Erythroblast (primary cell): ENCODE results near the gene PLD3.

ENCODE experiments used
- DNase-seq, 2 experiments: peaks; one replicate each; lab custom pipeline; 2025; lab: John Stamatoyannopoulos, UW
- GATA1 ChIP-seq: IDR thresholded peaks from 2 replicates; pipeline ENCODE4 v1.6.1; 2011; ENCODE audit warnings: low read depth, mild to moderate bottlenecking, control low read depth, low read length, moderate library complexity
- POLR2A ChIP-seq: IDR thresholded peaks from 2 replicates; pipeline ENCODE4 v1.6.1; 2011; ENCODE audit warnings: mild to moderate bottlenecking, low read length

PLD3 gene

GRCh38 chr19:40378509-40378908, 30.0 kb downstream of the PLD3 start:
- DNase-seq: no peak

DNA sequence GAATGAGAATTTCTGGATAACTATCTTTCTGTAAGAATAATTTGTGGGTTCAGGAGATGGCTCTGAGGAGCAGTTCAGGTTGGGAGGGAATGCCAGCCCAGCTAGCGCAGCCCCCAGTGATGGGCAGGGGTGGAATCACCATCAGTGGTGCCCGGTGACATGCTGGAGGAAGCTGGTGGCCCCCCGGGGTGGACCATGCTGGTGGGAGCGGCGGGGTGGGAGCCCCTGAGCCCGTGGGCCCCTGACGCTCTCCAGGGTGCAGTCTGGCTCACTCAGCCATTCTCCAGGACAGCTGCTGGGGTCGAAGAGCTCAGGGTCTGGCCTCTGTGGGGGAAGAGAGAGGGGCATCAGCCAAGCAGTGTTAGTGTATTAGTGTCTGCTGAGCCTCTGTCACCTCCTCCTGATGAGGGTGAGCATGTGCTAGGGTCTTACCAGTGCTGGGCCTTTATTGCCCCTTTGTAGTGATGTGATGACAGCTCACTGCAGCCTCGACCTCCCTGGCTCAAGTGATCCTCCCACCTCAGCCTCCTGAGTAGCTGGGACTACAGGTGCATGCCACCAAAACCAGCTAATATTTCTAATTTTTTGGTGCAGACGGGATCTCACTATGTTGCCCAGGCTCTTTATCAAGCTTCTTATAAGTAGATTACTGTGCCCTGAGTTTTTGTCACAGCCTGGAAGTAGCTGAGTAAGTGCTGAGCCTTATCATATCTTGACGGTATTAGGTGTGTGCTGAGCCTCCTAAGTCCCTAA, 31.1 kb downstream of the PLD3 start:
- DNase-seq: no peak
- no peak for TF ChIP-seq POLR2A
- no peak for TF ChIP-seq GATA1

More at GRCh38 chr19:40378509-40378908, 30.0 kb downstream of the PLD3 start:
- TF ChIP-seq GATA1 (no peak), POLR2A (no peak)

- no peak for DNase-seq
- TF ChIP-seq POLR2A (no peak), GATA1 (no peak)
Observed at GRCh38 chr19:40380199-40381037, 31.9 kb downstream of the PLD3 start.

DNA sequence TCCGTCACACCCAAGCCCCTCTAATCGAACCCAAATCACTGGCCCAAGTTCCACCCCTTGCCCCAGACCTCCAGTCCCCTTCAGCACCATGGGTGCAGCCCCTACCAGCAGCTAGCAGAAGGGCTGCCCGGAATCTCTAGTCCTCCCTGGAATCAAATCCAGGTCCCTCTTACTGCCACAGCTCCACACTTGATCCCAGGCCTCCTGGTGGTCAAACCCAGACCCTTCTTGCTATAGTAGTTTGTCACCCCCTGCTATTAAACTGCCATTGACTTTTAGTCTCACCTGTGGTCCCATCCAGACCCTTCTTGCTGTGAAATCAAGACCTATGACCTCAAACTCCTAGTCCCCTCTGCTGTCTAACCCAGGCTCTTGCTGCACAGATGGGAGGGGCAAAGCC, 32.8 kb downstream of the PLD3 start:
- TF ChIP-seq GATA1 (no peak), POLR2A (no peak)
- no peak for DNase-seq

DNA sequence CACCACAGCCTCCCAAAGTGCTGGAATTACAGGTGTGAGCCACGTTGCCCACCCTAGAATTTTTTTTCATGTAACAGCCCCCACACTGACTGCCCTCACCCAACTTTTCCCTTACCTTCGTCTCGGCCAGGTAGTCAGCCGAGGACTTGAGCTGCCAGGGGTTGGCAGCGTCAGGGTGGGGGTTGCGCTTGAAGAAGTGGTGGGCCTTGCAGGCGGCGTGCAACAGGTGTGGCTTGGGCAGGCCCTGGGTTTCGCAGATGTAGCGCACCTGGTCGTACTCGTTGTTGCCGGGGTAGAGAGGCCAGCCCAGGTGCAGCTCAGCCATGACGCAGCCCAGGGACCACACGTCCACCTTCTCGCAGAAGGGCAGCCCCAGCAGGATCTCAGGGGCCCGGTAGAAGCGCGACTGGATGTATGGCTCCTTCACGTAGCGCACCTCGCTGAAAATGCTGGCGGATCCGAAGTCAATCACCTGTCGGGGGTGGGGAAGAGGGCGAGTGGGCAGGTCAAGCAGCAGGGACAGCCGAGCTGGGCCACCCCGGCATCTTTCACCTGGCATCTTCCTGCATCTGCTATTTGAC, 35.3 kb downstream of the PLD3 start:
- no peak for TF ChIP-seq GATA1
- TF ChIP-seq POLR2A: no peak
- no peak for DNase-seq

DNA sequence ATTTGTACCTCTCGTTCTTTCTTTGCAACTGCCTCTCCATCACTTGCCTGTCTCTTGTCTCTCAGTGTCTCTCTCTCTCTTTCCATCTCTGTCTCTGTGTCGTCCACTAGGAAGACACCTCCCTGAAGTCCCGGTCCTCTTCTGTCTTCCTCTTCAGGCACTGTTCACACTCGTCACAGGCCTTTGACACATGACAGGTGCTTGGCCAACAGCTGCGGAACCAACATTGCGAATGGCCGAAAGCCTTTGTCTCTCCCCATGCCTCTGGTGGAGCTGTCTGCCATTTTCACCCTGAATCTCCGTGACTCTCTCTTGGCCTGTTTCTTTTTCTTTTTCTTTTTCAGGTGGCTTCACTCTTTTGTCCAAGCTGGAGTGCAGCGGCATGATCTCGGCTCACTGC, 38.7 kb downstream of the PLD3 start:
- no peak for TF ChIP-seq GATA1
- TF ChIP-seq POLR2A: no peak
- no peak for DNase-seq

DNA sequence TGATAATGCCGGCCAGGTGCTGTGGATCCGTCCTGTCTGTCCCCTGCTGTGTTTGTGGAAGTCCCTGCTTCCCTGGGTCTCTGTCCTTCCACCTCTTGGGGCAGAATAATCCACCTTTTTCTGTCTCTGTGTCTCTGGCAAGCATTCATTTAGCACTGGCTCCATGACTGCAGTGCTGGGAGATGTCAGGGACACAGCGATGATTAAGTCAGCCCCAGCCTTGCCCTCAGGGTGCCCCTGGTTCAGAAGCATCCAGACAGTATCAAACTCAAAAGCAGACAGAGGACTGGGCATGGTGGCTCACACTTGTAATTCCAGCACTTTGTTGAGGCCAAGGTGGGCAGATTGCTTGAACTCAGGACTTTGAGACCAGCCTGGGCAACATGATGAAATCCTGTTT, 40.0 kb downstream of the PLD3 start:
- no peak for DNase-seq
- no peak for TF ChIP-seq GATA1
- TF ChIP-seq POLR2A: no peak

- no peak for DNase-seq
- TF ChIP-seq POLR2A (no peak), GATA1 (no peak)
Observed at GRCh38 chr19:40389404-40390083, 41.0 kb downstream of the PLD3 start.

GRCh38 chr19:40390084-40390742, 41.7 kb downstream of the PLD3 start, which contains the start of gene HIPK4:
Gene HIPK4 (minus strand): TSS chr19:40390181. CDS start chr19:40389902, 279 bp downstream.
- TF ChIP-seq GATA1: no peak
- TF ChIP-seq POLR2A: no peak
- DNase-seq: no peak

DNA sequence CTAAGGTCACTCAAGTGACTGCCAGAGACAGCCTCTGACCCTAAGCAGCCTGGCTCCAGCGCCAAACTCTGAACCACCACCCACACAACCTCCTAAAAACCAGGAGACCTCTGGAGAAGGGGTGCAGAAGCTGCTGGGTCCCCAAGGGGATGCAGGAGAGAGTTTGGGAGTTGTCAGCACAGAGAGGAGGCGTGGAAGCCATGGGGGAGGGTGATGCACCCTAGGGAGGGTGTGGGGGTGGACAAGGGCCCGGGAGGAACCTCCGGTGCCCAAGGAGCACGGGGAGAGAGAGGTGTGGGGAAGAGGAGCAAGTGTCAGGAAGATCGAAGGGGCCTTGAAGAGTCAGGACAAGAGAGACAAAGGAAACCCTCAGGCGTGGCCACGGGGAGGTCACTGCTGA, 43.6 kb downstream of the PLD3 start:
- no peak for DNase-seq
- TF ChIP-seq GATA1 (no peak), POLR2A (no peak)

- TF ChIP-seq POLR2A (no peak), GATA1 (no peak)
- DNase-seq: peak in 1 of 2 experiments; percentile 21
Observed at GRCh38 chr19:40392894-40393517, 44.5 kb downstream of the PLD3 start.

DNA sequence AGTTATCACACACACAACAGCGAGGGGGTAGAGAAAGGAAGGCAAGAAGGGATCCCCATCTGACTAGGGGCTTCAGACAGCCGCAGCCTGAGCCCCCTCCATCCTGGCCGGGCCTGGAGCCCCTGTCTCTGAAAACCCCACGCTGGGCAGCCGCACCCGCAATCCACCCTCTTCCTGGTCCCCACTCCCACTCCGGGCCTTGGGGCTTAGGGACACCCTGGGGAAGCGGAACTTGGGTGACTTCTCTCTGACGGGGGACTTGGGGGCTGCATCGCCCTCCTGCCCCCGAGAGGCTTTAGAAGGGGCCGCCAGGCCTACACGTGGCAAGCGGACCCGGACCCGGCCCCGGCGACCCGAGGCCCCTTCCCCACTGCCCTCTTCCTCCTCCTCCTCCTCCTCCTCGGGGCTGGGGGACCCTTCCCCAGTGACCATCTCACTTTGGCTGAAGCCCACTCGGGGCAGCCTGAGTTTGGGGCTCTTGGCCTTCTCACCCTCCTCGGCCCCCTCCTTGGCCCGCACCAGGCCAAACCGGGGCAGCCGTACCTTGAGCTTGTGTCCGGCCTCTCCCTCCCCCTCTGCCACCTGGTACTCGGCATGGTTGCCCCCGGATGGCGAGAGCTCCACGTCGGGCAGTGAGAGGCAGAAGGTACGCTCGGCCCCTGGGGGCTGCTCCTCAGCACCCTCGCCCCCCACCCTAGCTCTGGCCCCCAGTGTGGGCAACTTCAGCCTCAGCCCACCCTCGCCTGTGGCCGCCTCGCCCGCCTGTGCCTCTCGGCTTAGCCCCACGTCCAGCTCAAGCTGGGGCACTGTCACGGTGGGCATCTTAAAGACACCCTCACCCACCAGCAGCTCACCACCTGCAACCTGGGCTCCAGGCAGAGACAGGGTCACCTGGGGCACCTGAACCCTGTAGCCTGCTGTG, 45.7 kb downstream of the PLD3 start:
- no peak for DNase-seq
- TF ChIP-seq POLR2A (no peak), GATA1 (no peak)

GRCh38 chr19:40394816-40395210, 46.3 kb downstream of the PLD3 start:
- no peak for DNase-seq
- TF ChIP-seq POLR2A (no peak), GATA1 (no peak)
